Heart left ventricle (tissue), 16 donors: ENCODE measurements around the gene PCED1A. TPM values are rescaled to one million over a fixed set of nuclear protein-coding genes. Genes with fewer than 3 reads are reported as not detected.

Source experiments
- ATAC-seq, 4 donors: fragments of 200-7000 bp; cut with Tn5 transposase; one replicate each; pipeline ENCODE4 v1.9.1; 2020 to 2022; ENCODE audit warnings: moderate library complexity in 4 of 4, mild to moderate bottlenecking in 3 of 4, moderate number of reproducible peaks in 1 of 4
- DNase-seq, 5 donors: peaks; one replicate each; pipeline ENCODE4 v3.0.0-alpha.2; 2020
- H3K27ac ChIP-seq, 12 donors: fragments of 200-600 bp; sonication (generic) in 4 of 12; one replicate each; pipeline versions ENCODE4 v1.5.0 to v1.8.0; 2016 to 2022; ENCODE audit warnings: mild to moderate bottlenecking in 2 of 12
- H3K27me3 ChIP-seq, 9 donors: fragments of 200-600 bp; sonication (generic) in 2 of 9; one replicate each; pipeline versions ENCODE4 v1.5.1 to v1.8.0; 2016 to 2022; ENCODE audit warnings: mild to moderate bottlenecking in 3 of 9
- H3K36me3 ChIP-seq, 9 donors: fragments of 200-600 bp; sonication (generic) in 2 of 9; one replicate each; pipeline versions ENCODE4 v1.5.0 to v1.8.0; 2018 to 2022; ENCODE audit warnings: mild to moderate bottlenecking in 2 of 9
- H3K4me1 ChIP-seq, 12 donors: fragments of 200-600 bp; sonication (generic) in 4 of 12; one replicate each; pipeline versions ENCODE4 v1.5.0 to v1.8.0; 2016 to 2022; ENCODE audit warnings: mild to moderate bottlenecking in 3 of 12
- H3K4me3 ChIP-seq, 12 donors: fragments of 200-600 bp; sonication (generic) in 4 of 12; one replicate each; pipeline versions ENCODE4 v1.5.0 to v1.8.0; 2017 to 2022; ENCODE audit warnings: mild to moderate bottlenecking in 9 of 12, moderate library complexity in 4 of 12
- H3K9me3 ChIP-seq, 12 donors: fragments of 200-600 bp; sonication (generic) in 4 of 12; one replicate each; pipeline versions ENCODE4 v1.5.0 to v1.8.0; 2016 to 2022; ENCODE audit warnings: mild to moderate bottlenecking in 1 of 12
- CTCF ChIP-seq, 12 donors: fragments of 200-600 bp; sonication (generic) in 4 of 12; IDR thresholded peaks; one replicate each; pipeline versions ENCODE4 v1.5.0 to v1.8.0; 2018 to 2022; ENCODE audit warnings: antibody characterized with exemption in 12 of 12, mild to moderate bottlenecking in 5 of 12
- POLR2A ChIP-seq, 2 donors: fragments of 450-650 bp; IDR thresholded peaks; one replicate each; pipeline ENCODE4 v1.6.1; 2017; ENCODE audit warnings: antibody characterized with exemption in 2 of 2, mild to moderate bottlenecking in 2 of 2, moderate library complexity in 2 of 2
- WGBS, 4 donors: extraction: QIAGEN DNeasy Blood & Tissue Kit in 2 of 4; methylation state at CpG; one replicate each; pipeline versions ENCODE4 v1.1.5 to v1.1.7; 2013 to 2018; 5-methylcytosine and 5-hydroxymethylcytosine counted together
- intact Hi-C, 10 donors: fragments of 100-400 bp; cut with DNase I; formaldehyde crosslinking; loops; one replicate each; pipeline versions ENCODE4 v1.11.1 to v1.14.2; 2022
- polyA plus RNA-seq, 2 donors: library from polyadenylated mRNA; stranded (reverse); fragments of 200-250 nt; gene quantifications; one replicate each; pipeline ENCODE4 v1.2.3, GENCODE V29; 2013
- total RNA-seq, 9 donors: library from RNA; depleted of rRNA in 2 of 9; stranded (reverse); fragments of >200 nt in 2 of 9; fragmentation: NEBNext Ultra II Directional in 3 of 9; extraction: Animal tissue kit (Norgen Biotek cat#: 25700) in 3 of 9; gene quantifications; one replicate each; pipeline versions ENCODE4 v1.1.0 to v1.2.4, GENCODE V29; 2016 to 2023
- donor health status: ischemic (EF 13 %, LVEDD 7.1; RV severe dilation, severe dysfunction).
- donor health status: healthy with polysubstance abuse.
- donor health status: DM: no; HTN: yes; CAD: no.
- donor health status: DM: no; HTN: no; CAD: no.
- donor health status: ischemic (EF 25% LVEDD 6.9; RV normal size, moderate dysfunction).
- donor health status: ischemic (EF 25% LVEDD 5.7; RV mildly dilated, moderate dysfunction).
- donor health status: healthy.
- donor health status: DM: yes; HTN: yes; CAD: no.
- donor health status: ischemic (EF 35%, LVEDD 5.7; RV mildly dilated, moderate dysfunction).
- donor health status: nonischemic (EF 11% LVEDD 7.7; RV severe dilation, severe dysfunction).
- donor health status: DM: yes; HTN: yes; CAD: no.
- donor health status: PGD.
- donor health status: ischemic (EF 29% LVEDD 5.4; RV normal size, mild dysfunction).
- donor health status: nonischemic (EF 23%, LVEDD 6.1; RV moderate dilation, normal function).

The PCED1A gene
- total and polyA plus RNA-seq, 11 donors, result 5.0 to 20.7 (median 7.0) TPM

GRCh38 chr20:2840967-2841531, 594 bp upstream of the PCED1A start:
- Histone ChIP-seq H3K36me3 (peaks cover 0 to 13% (median 0%) of the 10 kb centered on the region in 9 donors), H3K9me3 (no peaks in the 10 kb centered on the region), H3K4me1 (peaks cover 0 to 26% (median 15%) of the 10 kb centered on the region in 12 donors), H3K4me3 (peak overlapping the region; percentile 70 to 99 (median 91)), H3K27me3 (no peaks in the 10 kb centered on the region), H3K27ac (peak overlapping the region; percentile 69 to 96 (median 87))
- intact Hi-C loops, result loop anchor here in 5 of 10 donors (1.0 to 10.0 kb wide), 7 partner anchors 32 to 316 kb away; partner anchors contain the start of genes EBF4 (in 2 of the 5), PTPRA (in 2 of the 5) and IDH3B (in 1 of the 5)
- DNase-seq (peak; percentile 67 to 83 (median 76)), ATAC-seq (peak; percentile 44 to 78 (median 64))
- 4 to 7% (median 5%) methylated on average over 26 to 33 of the region's 33 CpGs for WGBS, 4 donors
- no peak for TF ChIP-seq POLR2A (IDR thresholded peaks at IDR 0.05)
- peak in 1 of 12 donors; percentile 7 for TF ChIP-seq CTCF (IDR thresholded peaks at IDR 0.05)

- peak overlapping the region; percentile 69 to 96 (median 87) for H3K27ac ChIP-seq
- peak overlapping the region; percentile 70 to 99 (median 91) for H3K4me3 ChIP-seq
- peaks cover 0 to 26% (median 15%) of the 10 kb centered on the region in 12 donors for H3K4me1 ChIP-seq
- TF ChIP-seq POLR2A (IDR thresholded peaks at IDR 0.05) (no peak), CTCF (IDR thresholded peaks at IDR 0.05) (no peak)
- intact Hi-C loops, result loop anchor here in 6 of 10 donors (1.0 to 10.0 kb wide), 9 partner anchors 33 to 315 kb away; partner anchors contain the start of genes EBF4 (in 2 of the 6), IDH3B (in 2 of the 6) and PTPRA (in 2 of the 6)
- no peaks in the 10 kb centered on the region for H3K9me3 ChIP-seq
- ATAC-seq (no peak), DNase-seq (no peak)
- 78 to 90% (median 82%) methylated on average over 17 to 21 of the region's 21 CpGs for WGBS, 4 donors
- no peaks in the 10 kb centered on the region for H3K27me3 ChIP-seq
- H3K36me3 ChIP-seq, result peaks cover 0 to 13% (median 0%) of the 10 kb centered on the region in 9 donors
Measured at GRCh38 chr20:2839732-2840137, 720 bp downstream of the PCED1A start.

- Histone ChIP-seq H3K36me3 (peaks cover 0 to 13% (median 0%) of the 10 kb centered on the region in 9 donors), H3K27me3 (no peaks in the 10 kb centered on the region), H3K27ac (no peak overlapping the region), H3K4me1 (peaks cover 0 to 29% (median 15%) of the 10 kb centered on the region in 12 donors), H3K4me3 (peak overlapping the region in 1 of 12 donors; percentile 92), H3K9me3 (no peaks in the 10 kb centered on the region)
- ATAC-seq, result no peak
- no peak for DNase-seq
- no peak for TF ChIP-seq POLR2A (IDR thresholded peaks at IDR 0.05)
- no peak for TF ChIP-seq CTCF (IDR thresholded peaks at IDR 0.05)
- WGBS, 4 donors, result 92 to 95% (median 94%) methylated on average over 15 of the region's 15 CpGs
- intact Hi-C loops, result loop anchor here in 2 of 10 donors (5.0 kb wide), 2 partner anchors 87 to 177 kb away; partner anchors contain the start of gene IDH3B (in 1 of the 2)
Measured at GRCh38 chr20:2838847-2839671, 1.4 kb downstream of the PCED1A start.
